Sigmoid colon (tissue), 7 donors: ENCODE data around the gene PPM1L. TPM values are rescaled to one million over a fixed set of nuclear protein-coding genes. Genes with fewer than 3 reads are reported as not detected.

ENCODE experiments used
- DNase-seq: peaks from one replicate; pipeline ENCODE4 v3.0.0-alpha.2; 2019
- H3K27ac ChIP-seq, 4 donors: fragments of 200-600 bp; sonication (generic); one replicate each; pipeline ENCODE4 v1.5.1; 2016 to 2019; ENCODE audit warnings: mild to moderate bottlenecking in 1 of 4
- H3K27me3 ChIP-seq, 3 donors: fragments of 200-600 bp; sonication (generic); one replicate each; pipeline ENCODE4 v1.5.1; 2019; ENCODE audit warnings: mild to moderate bottlenecking in 1 of 3
- H3K36me3 ChIP-seq, 4 donors: fragments of 200-600 bp; sonication (generic); one replicate each; pipeline ENCODE4 v1.5.1; 2016 to 2019
- H3K4me1 ChIP-seq, 4 donors: fragments of 200-600 bp; sonication (generic); one replicate each; pipeline ENCODE4 v1.5.1; 2017 to 2019
- H3K4me3 ChIP-seq, 4 donors: fragments of 200-600 bp; sonication (generic); one replicate each; pipeline ENCODE4 v1.5.1; 2017 to 2019; ENCODE audit warnings: mild to moderate bottlenecking in 2 of 4, moderate library complexity in 1 of 4
- H3K9me3 ChIP-seq, 4 donors: fragments of 200-600 bp in 3 of 4; sonication (generic) in 3 of 4; one replicate each; pipeline versions ENCODE4 v1.5.1 to v1.6.1; 2013 to 2019
- CTCF ChIP-seq, 4 experiments: fragments of 450-650 bp in 3 of 4; fragments of 200-600 bp in 1 of 4; IDR thresholded peaks; one replicate each; pipeline ENCODE4 v1.5.1; 2016 to 2019; ENCODE audit warnings: antibody characterized with exemption in 4 of 4, mild to moderate bottlenecking in 3 of 4, moderate library complexity in 2 of 4
- EP300 ChIP-seq, 4 donors: sonication (generic); formaldehyde crosslinking; IDR thresholded peaks; one replicate each; pipeline ENCODE4 v1.6.1; 2017; ENCODE audit warnings: antibody characterized with exemption in 4 of 4
- POLR2A ChIP-seq, 2 donors: fragments of 450-650 bp; IDR thresholded peaks; one replicate each; pipeline ENCODE4 v1.6.1; 2016; ENCODE audit warnings: antibody characterized with exemption in 2 of 2, mild to moderate bottlenecking in 2 of 2, moderate library complexity in 2 of 2
- POLR2AphosphoS5 ChIP-seq, 4 donors: sonication (generic); formaldehyde crosslinking; IDR thresholded peaks; one replicate each; pipeline ENCODE4 v1.6.1; 2017; ENCODE audit warnings: antibody characterized with exemption in 4 of 4
- WGBS, 2 donors: extraction: QIAGEN DNeasy Blood & Tissue Kit; methylation state at CpG; one replicate each; pipeline ENCODE4 v1.1.7; 2013; 5-methylcytosine and 5-hydroxymethylcytosine counted together
- intact Hi-C: fragments of 100-400 bp; cut with DNase I; formaldehyde crosslinking; loops from one replicate; pipeline ENCODE4 v1.15.1; 2023
- polyA plus RNA-seq, 3 donors: library from polyadenylated mRNA; stranded (reverse); fragments of 200-250 nt; gene quantifications; one replicate each; pipeline ENCODE4 v1.2.3, GENCODE V29; 2013
- total RNA-seq, 4 donors: library from RNA; depleted of rRNA; stranded (reverse); fragments of >200 nt; gene quantifications; one replicate each; pipeline ENCODE4 v1.1.0, GENCODE V29; 2016
- donor health status: healthy with polysubstance abuse.
- donor health status: Bipolar disorder and iron deficiency.
- donor health status: healthy.

The PPM1L gene
- total and polyA plus RNA-seq, 7 donors = 1.2 to 50.2 (median 33.2) TPM

DNA sequence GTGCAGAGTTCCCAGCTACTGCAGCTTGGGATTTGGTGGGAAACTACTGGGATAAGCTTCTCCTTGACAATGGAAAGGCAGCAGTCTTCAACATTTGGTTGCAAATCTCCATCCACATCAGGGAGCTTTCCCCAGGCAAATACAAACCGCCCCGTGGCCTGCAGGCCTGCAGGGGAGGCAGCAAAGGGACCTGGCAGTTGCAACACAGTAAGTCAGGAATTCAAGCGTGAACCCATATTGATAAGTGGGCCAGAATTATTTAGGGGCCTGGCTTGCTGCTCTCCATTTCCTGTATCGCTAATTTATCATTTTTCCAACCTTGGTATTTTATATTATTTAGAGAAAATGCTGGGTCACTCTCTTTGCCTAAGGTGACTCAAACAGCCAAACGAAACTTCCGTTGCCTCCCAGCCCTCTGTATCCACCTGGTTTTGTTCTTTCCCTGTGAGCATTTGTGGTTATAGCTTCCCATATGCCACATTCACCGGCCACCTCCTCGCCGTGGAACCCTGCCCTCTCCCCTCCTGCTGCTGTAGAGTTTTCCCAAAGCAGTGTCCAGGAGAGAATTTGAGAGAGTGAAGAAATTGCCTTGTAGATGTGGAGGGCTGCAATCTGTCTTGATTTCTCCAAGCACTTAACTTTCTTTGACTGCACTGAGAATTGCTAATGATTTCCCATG, 314.4 kb downstream of the PPM1L start:
- DNase-seq = no peak
- Histone ChIP-seq H3K27ac (peak overlapping the region in 1 of 4 donors; percentile 46), H3K36me3 (peaks cover 0 to 41% (median 3%) of the 10 kb centered on the region in 4 donors), H3K9me3 (no peaks in the 10 kb centered on the region), H3K4me1 (no peaks in the 10 kb centered on the region), H3K27me3 (no peaks in the 10 kb centered on the region), H3K4me3 (no peak overlapping the region)
- TF ChIP-seq POLR2A (IDR thresholded peaks at IDR 0.05) (no peak), EP300 (IDR thresholded peaks at IDR 0.05) (no peak), POLR2AphosphoS5 (IDR thresholded peaks at IDR 0.05) (no peak), CTCF (IDR thresholded peaks at IDR 0.05) (no peak)
- WGBS, 2 donors = 91% methylated on average over 9 of the region's 9 CpGs
- intact Hi-C loops = no loop called here

DNA sequence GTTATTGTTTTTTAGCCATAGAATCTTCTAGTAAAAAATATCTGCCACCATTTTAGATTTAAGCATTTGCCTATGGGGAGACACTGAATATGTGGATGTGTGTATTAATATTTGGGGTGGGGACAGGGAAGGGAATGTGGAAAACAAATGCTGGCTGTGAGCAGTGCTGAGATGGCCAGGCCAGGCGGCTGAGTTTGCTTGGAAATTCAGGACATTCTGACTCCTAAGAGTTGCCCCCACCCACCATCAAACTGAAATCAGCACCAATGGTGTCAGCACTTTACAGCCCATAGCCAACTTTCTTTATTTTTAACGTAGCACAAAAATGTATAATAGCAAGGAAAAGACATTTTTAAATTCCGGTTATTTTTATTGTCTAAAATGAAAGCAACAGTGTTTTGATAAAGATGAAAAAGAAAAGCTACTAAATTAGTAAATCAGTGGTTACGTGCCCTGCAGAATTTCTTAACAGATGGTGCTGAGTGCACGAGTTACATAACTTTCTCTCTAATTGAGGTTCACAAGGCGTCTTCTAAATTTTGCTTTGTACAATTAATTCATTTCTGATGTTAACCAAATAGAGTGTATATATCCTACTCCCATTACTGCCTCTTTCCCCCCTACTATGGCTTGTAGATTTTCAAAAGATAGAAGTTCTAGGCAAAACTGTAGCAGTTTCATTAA, 315.1 kb downstream of the PPM1L start:
- H3K27ac ChIP-seq = no peak overlapping the region
- 77 to 87% methylated on average over 6 of the region's 6 CpGs for WGBS, 2 donors
- intact Hi-C loops = no loop called here
- TF ChIP-seq POLR2A (IDR thresholded peaks at IDR 0.05) (no peak), POLR2AphosphoS5 (IDR thresholded peaks at IDR 0.05) (no peak), CTCF (IDR thresholded peaks at IDR 0.05) (no peak)
- H3K9me3 ChIP-seq = no peaks in the 10 kb centered on the region
- no peaks in the 10 kb centered on the region for H3K4me1 ChIP-seq
- no peaks in the 10 kb centered on the region for H3K27me3 ChIP-seq
- H3K4me3 ChIP-seq = no peak overlapping the region
- H3K36me3 ChIP-seq = peaks cover 0 to 34% (median 3%) of the 10 kb centered on the region in 4 donors
- DNase-seq = no peak

DNA sequence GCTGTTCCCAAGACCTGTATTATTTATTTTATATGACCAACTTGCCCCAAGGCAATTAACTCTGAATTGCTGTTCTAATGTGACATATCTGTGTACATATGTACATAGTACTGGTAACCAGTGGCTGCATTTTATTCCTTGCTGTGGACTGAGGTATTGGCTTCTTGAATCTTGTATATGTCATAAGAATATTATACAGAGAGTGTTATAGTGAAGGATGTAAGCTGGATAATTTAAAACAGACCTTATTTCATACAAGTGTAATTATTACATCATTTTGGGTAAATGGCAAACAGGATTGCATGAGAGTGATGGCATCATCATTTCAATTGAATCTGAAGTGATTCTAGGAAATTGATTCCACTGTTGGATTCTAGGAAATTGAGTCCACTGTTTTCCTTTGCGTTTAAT, 316.2 kb downstream of the PPM1L start:
- no peak overlapping the region for H3K27ac ChIP-seq
- no peak for DNase-seq
- 76 to 91% methylated on average over 1 of the region's 1 CpG for whole genome bisulfite sequencing, 2 donors
- H3K27me3 ChIP-seq = no peaks in the 10 kb centered on the region
- peaks cover 0 to 29% (median 3%) of the 10 kb centered on the region in 4 donors for H3K36me3 ChIP-seq
- no peaks in the 10 kb centered on the region for H3K9me3 ChIP-seq
- intact Hi-C loops = no loop called here
- H3K4me3 ChIP-seq = no peak overlapping the region
- H3K4me1 ChIP-seq = no peaks in the 10 kb centered on the region
- TF ChIP-seq POLR2A (IDR thresholded peaks at IDR 0.05) (no peak), CTCF (IDR thresholded peaks at IDR 0.05) (no peak), EP300 (IDR thresholded peaks at IDR 0.05) (no peak), POLR2AphosphoS5 (IDR thresholded peaks at IDR 0.05) (no peak)

- TF ChIP-seq POLR2A (IDR thresholded peaks at IDR 0.05) (no peak), POLR2AphosphoS5 (IDR thresholded peaks at IDR 0.05) (no peak), EP300 (IDR thresholded peaks at IDR 0.05) (no peak), CTCF (IDR thresholded peaks at IDR 0.05) (no peak)
- no peak for DNase-seq
- intact Hi-C loops = no loop called here
- H3K9me3 ChIP-seq = no peaks in the 10 kb centered on the region
- H3K27me3 ChIP-seq = no peaks in the 10 kb centered on the region
- H3K27ac ChIP-seq = no peak overlapping the region
- H3K4me3 ChIP-seq = no peak overlapping the region
- H3K4me1 ChIP-seq = no peaks in the 10 kb centered on the region
- H3K36me3 ChIP-seq = peaks cover 0 to 25% (median 3%) of the 10 kb centered on the region in 4 donors
These were observed 316.7 kb downstream of the PPM1L start for GRCh38 chr3:161072751-161073150.
